Endothelial cell of umbilical vein (primary cell): Measurements from ENCODE around the gene AGBL4. TPM values are rescaled to one million over a fixed set of nuclear protein-coding genes. Genes with fewer than 3 reads are reported as not detected.

ENCODE experiments used
- BruUV-seq: library from RNA; stranded (reverse); fragments of 400-500 nt; replicated peaks from 2 replicates; lab custom pipeline; 2021; lab: Mats Ljungman, UMichigan
- CTCF ChIA-PET: fragments of 300-600, 350-600 bp; sonication (Branson Sonifier 250); formaldehyde crosslinking; loops from one replicate; lab custom pipeline; 2021; ENCODE audit warnings: antibody characterized with exemption, inconsistent platforms; lab: Charles Lee
- POLR2A ChIA-PET: fragments of 300-600, 350-600 bp; sonication (Branson Sonifier 250); formaldehyde crosslinking; loops from one replicate; lab custom pipeline; 2021; ENCODE audit warnings: antibody characterized with exemption, inconsistent platforms; lab: Charles Lee
- DNase-seq: peaks from one replicate; pipeline ENCODE4 v3.0.0-alpha.2; 2011; ENCODE audit warnings: low read depth, low spot score
- FAIRE-seq: peaks from 2 replicates; lab custom pipeline; 2011; peaks lifted over from hg19 to GRCh38; lab: Jason Lieb, UNC
- H2AFZ ChIP-seq: 2 replicates; pipeline ENCODE4 v1.6.0; 2012; ENCODE audit warnings: low read depth, low read length, control low read depth, inconsistent platforms
- H3K27ac ChIP-seq: 2 replicates; pipeline ENCODE4 v1.5.1; 2011; ENCODE audit warnings: low read depth, mild to moderate bottlenecking, control low read depth, low read length, moderate library complexity; ENCODE audit not compliant: insufficient read depth
- H3K27me3 ChIP-seq, 2 experiments: 2 replicates each; pipeline versions ENCODE4 v1.6.0 to v1.6.1; 2011; ENCODE audit warnings: low read length in 2 of 2, mixed read lengths in 1 of 2; ENCODE audit not compliant: control insufficient read depth in 2 of 2, insufficient read depth in 2 of 2
- H3K36me3 ChIP-seq, 2 experiments: 2 replicates in 1 of 2; 3 replicates in 1 of 2; pipeline ENCODE4 v1.5.1; 2011; ENCODE audit warnings: low read length in 2 of 2, mild to moderate bottlenecking in 1 of 2, moderate library complexity in 1 of 2; ENCODE audit not compliant: control insufficient read depth in 2 of 2, insufficient read depth in 2 of 2; ENCODE audit errors: extremely low read depth in 1 of 2
- H3K4me1 ChIP-seq: 3 replicates; pipeline ENCODE4 v1.5.1; 2011; ENCODE audit warnings: mild to moderate bottlenecking, low read length; ENCODE audit not compliant: control insufficient read depth, insufficient read depth; ENCODE audit errors: extremely low read depth
- H3K4me2 ChIP-seq: 2 replicates; pipeline ENCODE4 v1.6.1; 2011; ENCODE audit warnings: low read length, control low read depth, mixed read lengths; ENCODE audit not compliant: insufficient read depth
- H3K4me3 ChIP-seq, 3 experiments: fragments of 200-600 bp in 1 of 3; sonication (generic), shearing (Covaris generic) in 1 of 3; replicated peaks in 1 of 3; 2 replicates each; pipeline ENCODE4 v1.5.1; 2011 to 2016; ENCODE audit warnings: control low read depth in 3 of 3, low read length in 3 of 3, mild to moderate bottlenecking in 2 of 3, inconsistent platforms in 1 of 3, low read depth in 1 of 3, moderate library complexity in 1 of 3; ENCODE audit not compliant: insufficient read depth in 1 of 3
- H3K79me2 ChIP-seq: 2 replicates; pipeline ENCODE4 v1.6.0; 2012; ENCODE audit warnings: low read length, inconsistent platforms; ENCODE audit not compliant: control insufficient read depth, insufficient read depth
- H3K9ac ChIP-seq: replicated peaks from 2 replicates; pipeline ENCODE3; 2011; ENCODE audit warnings: low read length, control low read depth; ENCODE audit not compliant: insufficient read depth; ENCODE audit errors: extremely low read depth
- H3K9me1 ChIP-seq: replicated peaks from 3 replicates; pipeline ENCODE4 v1.6.0; 2011; ENCODE audit warnings: mild to moderate bottlenecking, low read length; ENCODE audit not compliant: control insufficient read depth, insufficient read depth; ENCODE audit errors: extremely low read depth
- H3K9me3 ChIP-seq: replicated peaks from 2 replicates; pipeline ENCODE4 v1.5.1; 2012; ENCODE audit warnings: low read length, inconsistent platforms; ENCODE audit not compliant: control insufficient read depth, insufficient read depth
- H4K20me1 ChIP-seq: replicated peaks from 2 replicates; pipeline ENCODE3; 2011; ENCODE audit warnings: mild to moderate bottlenecking, low read length; ENCODE audit not compliant: control insufficient read depth, insufficient read depth; ENCODE audit errors: extremely low read depth
- EZH2 ChIP-seq: IDR thresholded peaks from 2 replicates; pipeline ENCODE4 v1.6.1; 2012; ENCODE audit warnings: borderline replicate concordance, low read depth, mild to moderate bottlenecking, moderate library complexity, low read length, inconsistent platforms; ENCODE audit not compliant: severe bottlenecking
- FOS ChIP-seq: IDR thresholded peaks from 2 replicates; pipeline ENCODE4 v1.6.1; 2011; ENCODE audit warnings: mild to moderate bottlenecking, low read length, moderate library complexity, borderline replicate concordance; ENCODE audit not compliant: insufficient read depth
- GATA2 ChIP-seq: IDR thresholded peaks from 2 replicates; pipeline ENCODE4 v1.7.0; 2011; ENCODE audit warnings: low read depth, mild to moderate bottlenecking, moderate library complexity, mixed read lengths, low read length; ENCODE audit not compliant: insufficient read length, insufficient read depth
- JUN ChIP-seq: IDR thresholded peaks from 2 replicates; pipeline ENCODE4 v1.6.1; 2011; ENCODE audit warnings: borderline replicate concordance, low read depth; ENCODE audit not compliant: insufficient read length, insufficient read depth
- MYC ChIP-seq: IDR thresholded peaks from one replicate; pipeline ENCODE4 v1.6.1; 2011; ENCODE audit warnings: mild to moderate bottlenecking, low read depth, low read length
- POLR2A ChIP-seq: IDR thresholded peaks from 2 replicates; pipeline ENCODE4 v1.6.1; 2012; ENCODE audit warnings: low read depth, mild to moderate bottlenecking, control low read depth, low read length
- POLR2AphosphoS5 ChIP-seq: IDR thresholded peaks from 2 replicates; pipeline ENCODE4 v1.6.1; 2012; ENCODE audit warnings: low read depth, mild to moderate bottlenecking, control low read depth, low read length, moderate library complexity; ENCODE audit not compliant: insufficient read depth
- dilution Hi-C: fragments of 300-500 bp; cut with MboI; formaldehyde crosslinking; loops from one replicate; pipeline ENCODE4 v1.15.0; 2019; ENCODE audit warnings: low sequenced_read_pairs; ENCODE audit not compliant: extremely low pct_ligation_motif_present
- intact Hi-C: fragments of 100-400 bp; cut with micrococcal nuclease; formaldehyde crosslinking; loops from one replicate; pipeline ENCODE4 v1.10.0; 2022
- polyA plus RNA-seq, 4 experiments: library from polyadenylated mRNA; depleted of rRNA in 3 of 4; stranded (reverse) in 3 of 4; unstranded in 1 of 4; fragments of >200 nt; gene quantifications; 2 replicates each; pipeline versions ENCODE4 v1.2.1 to v1.2.3, GENCODE V29; 2011 to 2012; ENCODE audit warnings: missing spikeins in 1 of 4
- total RNA-seq: library from RNA; stranded (reverse); gene quantifications from 2 replicates; pipeline ENCODE4 v1.2.3, GENCODE V29; 2021
- TF ChIP-seq, protein P1 (sequence below), 2 donors: IDR thresholded peaks; 1 replicate in 1 of 2; 2 replicates in 1 of 2; pipeline ENCODE4 v1.5.1; 2011; ENCODE audit warnings: low read length in 2 of 2, mild to moderate bottlenecking in 2 of 2, moderate library complexity in 2 of 2, control low read depth in 1 of 2, inconsistent platforms in 1 of 2, low read depth in 1 of 2; ENCODE audit not compliant: insufficient read depth in 1 of 2; ENCODE audit errors: extremely low read depth in 1 of 2
- TF ChIP-seq, protein P2 (sequence below): IDR thresholded peaks from 2 replicates; pipeline ENCODE4 v1.6.1; 2011; ENCODE audit not compliant: insufficient read depth, insufficient read length

The AGBL4 gene
- total and polyA plus RNA-seq, 2 donors (not counting 3 experiments of a cell fraction or from before 2014, with no cell fraction given): not detected

DNA sequence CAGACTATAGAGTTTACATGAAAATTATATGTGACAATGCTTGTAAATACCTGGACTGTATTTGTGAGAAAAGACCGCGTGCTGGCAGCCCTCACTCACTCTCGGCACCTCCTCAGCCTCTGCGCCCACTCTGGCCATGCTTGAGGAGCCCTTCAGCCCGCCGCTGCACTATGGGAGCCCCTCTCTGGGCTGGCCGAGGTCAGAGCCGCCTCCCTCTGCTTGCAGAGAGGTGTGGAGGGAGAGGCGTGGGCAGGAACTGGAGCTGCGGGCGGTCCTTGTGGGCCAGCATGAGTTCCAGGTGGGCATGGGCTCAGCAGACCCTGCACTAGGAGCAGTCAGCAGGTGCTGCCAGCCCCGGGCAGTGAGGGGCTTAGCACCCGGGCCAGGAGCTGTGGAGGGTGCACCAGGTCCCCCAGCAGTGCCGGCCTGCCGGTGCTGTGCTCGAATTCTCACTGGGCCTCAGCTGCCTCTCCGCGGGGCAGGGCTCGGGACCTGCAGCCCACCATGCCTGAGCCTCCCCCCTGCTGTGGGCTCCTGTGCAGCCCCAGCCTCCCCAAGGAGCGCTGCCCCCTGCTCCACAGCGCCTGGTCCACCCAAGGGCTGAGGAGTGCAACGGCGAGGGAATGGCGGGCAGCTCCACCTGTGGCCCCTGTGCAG lies 482.5 kb downstream of the AGBL4 start:
- no peaks in the 10 kb centered on the region for H3K9me1 ChIP-seq
- dilution Hi-C loops: no loop called here
- no TSS peak for BruUV-seq
- H3K27ac ChIP-seq: no peak overlapping the region
- DNase-seq (no peak), FAIRE-seq (no peak)
- no peak overlapping the region for H3K4me3 ChIP-seq
- POLR2A ChIA-PET: no interaction called here
- H3K4me1 ChIP-seq: no peaks in the 10 kb centered on the region
- no peaks in the 10 kb centered on the region for H3K79me2 ChIP-seq
- TF ChIP-seq POLR2A (no peak), MYC (no peak), POLR2AphosphoS5 (no peak), FOS (no peak), GATA2 (no peak), EZH2 (no peak), JUN (no peak)
- TF ChIP-seq, protein P1, sequence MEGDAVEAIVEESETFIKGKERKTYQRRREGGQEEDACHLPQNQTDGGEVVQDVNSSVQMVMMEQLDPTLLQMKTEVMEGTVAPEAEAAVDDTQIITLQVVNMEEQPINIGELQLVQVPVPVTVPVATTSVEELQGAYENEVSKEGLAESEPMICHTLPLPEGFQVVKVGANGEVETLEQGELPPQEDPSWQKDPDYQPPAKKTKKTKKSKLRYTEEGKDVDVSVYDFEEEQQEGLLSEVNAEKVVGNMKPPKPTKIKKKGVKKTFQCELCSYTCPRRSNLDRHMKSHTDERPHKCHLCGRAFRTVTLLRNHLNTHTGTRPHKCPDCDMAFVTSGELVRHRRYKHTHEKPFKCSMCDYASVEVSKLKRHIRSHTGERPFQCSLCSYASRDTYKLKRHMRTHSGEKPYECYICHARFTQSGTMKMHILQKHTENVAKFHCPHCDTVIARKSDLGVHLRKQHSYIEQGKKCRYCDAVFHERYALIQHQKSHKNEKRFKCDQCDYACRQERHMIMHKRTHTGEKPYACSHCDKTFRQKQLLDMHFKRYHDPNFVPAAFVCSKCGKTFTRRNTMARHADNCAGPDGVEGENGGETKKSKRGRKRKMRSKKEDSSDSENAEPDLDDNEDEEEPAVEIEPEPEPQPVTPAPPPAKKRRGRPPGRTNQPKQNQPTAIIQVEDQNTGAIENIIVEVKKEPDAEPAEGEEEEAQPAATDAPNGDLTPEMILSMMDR (IDR thresholded peaks at IDR 0.05; ENCODE audit: extremely low read depth in 1 of 2, insufficient read depth in 1 of 2, low read depth in 1 of 2, low read length in 2 of 2): no peak
- TF ChIP-seq, protein P2, sequence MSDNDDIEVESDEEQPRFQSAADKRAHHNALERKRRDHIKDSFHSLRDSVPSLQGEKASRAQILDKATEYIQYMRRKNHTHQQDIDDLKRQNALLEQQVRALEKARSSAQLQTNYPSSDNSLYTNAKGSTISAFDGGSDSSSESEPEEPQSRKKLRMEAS: no peak
- intact Hi-C loops: no loop called here
- H3K36me3 ChIP-seq: no peaks in the 10 kb centered on the region
- no peak overlapping the region for H3K9ac ChIP-seq
- no peaks in the 10 kb centered on the region for H3K27me3 ChIP-seq
- H3K4me2 ChIP-seq: no peak overlapping the region
- H3K9me3 ChIP-seq: no peaks in the 10 kb centered on the region
- no peak overlapping the region for H2AFZ ChIP-seq
- CTCF ChIA-PET: no interaction called here
- H4K20me1 ChIP-seq: no peaks in the 10 kb centered on the region
